ENCODE measurements around the gene SOX6. TPM values are rescaled to one million over a fixed set of nuclear protein-coding genes. Genes with fewer than 3 reads are reported as not detected.

The SOX6 gene
- polyA plus RNA-seq, 3 donors, result not detected

DNA sequence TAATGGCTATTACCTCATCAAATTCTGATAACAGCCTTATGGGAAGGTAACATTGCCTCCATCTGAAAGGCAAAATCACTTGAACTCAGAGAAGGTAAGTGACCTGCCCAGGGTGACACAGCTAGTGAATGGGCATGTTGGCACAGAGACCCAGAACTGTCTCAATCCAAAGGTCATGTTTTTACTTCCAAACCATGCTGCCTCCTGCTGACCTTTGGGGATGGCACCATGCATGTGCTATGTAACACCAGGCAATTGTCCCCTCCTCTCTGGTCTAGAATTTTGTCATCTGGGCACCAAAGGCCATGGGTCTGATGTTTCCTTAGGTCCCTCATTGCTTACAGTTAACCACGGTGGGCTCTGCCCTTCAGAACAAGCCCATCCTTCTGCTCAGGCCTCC lies 417.4 kb downstream of the SOX6 start:
- no peak overlapping the region for H2AFZ ChIP-seq (ENCODE audit: insufficient read depth, low read depth, low read length, poor library complexity, severe bottlenecking)
- WGBS (ENCODE audit: insufficient coverage), result 73% methylated on average over 1 of the region's 1 CpG
- no peak overlapping the region for H3K4me3 ChIP-seq (replicated peaks in 1 of 3; ENCODE audit: low read depth in 2 of 3, low read length in 3 of 3)
- Mint-ChIP-seq H3K36me3 (no peaks in the 10 kb centered on the region), H3K27me3 (ENCODE audit: low read depth in 3 of 3) (peaks cover 1 to 3% (median 1%) of the 10 kb centered on the region in 3 donors), H3K9me3 (peaks cover 0 to 8% (median 2%) of the 10 kb centered on the region in 7 donors), H3K27ac (no peak overlapping the region), H3K4me1 (peaks cover 11% of the 10 kb centered on the region), H3K4me3 (no peak overlapping the region)
- intact Hi-C loops (cut with micrococcal nuclease), result no loop called here
- H4K20me1 ChIP-seq (ENCODE audit: insufficient read depth, low read length), result no peaks in the 10 kb centered on the region
- no peaks in the 10 kb centered on the region for H3K36me3 ChIP-seq (replicated peaks in 1 of 2; ENCODE audit: control insufficient read depth in 1 of 2, insufficient read depth in 2 of 2, low read length in 2 of 2)
- peaks cover 0 to 6% of the 10 kb centered on the region in 2 donors for H3K4me1 ChIP-seq (ENCODE audit: control insufficient read depth in 1 of 2, insufficient read depth in 2 of 2, low read length in 2 of 2)
- H3K4me2 ChIP-seq (replicated peaks; ENCODE audit: extremely low read depth, low read length, poor library complexity, severe bottlenecking), result no peak overlapping the region
- DNase-seq, result no peak
- H3K79me2 ChIP-seq (ENCODE audit: insufficient read depth, low read length), result no peaks in the 10 kb centered on the region
- H3K27ac ChIP-seq (ENCODE audit: low read depth in 1 of 2, low read length in 2 of 2), result no peak overlapping the region
- no peaks in the 10 kb centered on the region for H3K9me3 ChIP-seq (replicated peaks in 1 of 2; ENCODE audit: control insufficient read depth in 1 of 2, insufficient read depth in 1 of 2, low read length in 2 of 2)
- H3K27me3 ChIP-seq (ENCODE audit: control insufficient read depth in 2 of 2, insufficient read depth in 2 of 2, low read length in 2 of 2), result no peaks in the 10 kb centered on the region
- H3K9ac ChIP-seq (ENCODE audit: insufficient read depth, low read length, poor library complexity, severe bottlenecking), result no peak overlapping the region
- TF ChIP-seq, protein P1, sequence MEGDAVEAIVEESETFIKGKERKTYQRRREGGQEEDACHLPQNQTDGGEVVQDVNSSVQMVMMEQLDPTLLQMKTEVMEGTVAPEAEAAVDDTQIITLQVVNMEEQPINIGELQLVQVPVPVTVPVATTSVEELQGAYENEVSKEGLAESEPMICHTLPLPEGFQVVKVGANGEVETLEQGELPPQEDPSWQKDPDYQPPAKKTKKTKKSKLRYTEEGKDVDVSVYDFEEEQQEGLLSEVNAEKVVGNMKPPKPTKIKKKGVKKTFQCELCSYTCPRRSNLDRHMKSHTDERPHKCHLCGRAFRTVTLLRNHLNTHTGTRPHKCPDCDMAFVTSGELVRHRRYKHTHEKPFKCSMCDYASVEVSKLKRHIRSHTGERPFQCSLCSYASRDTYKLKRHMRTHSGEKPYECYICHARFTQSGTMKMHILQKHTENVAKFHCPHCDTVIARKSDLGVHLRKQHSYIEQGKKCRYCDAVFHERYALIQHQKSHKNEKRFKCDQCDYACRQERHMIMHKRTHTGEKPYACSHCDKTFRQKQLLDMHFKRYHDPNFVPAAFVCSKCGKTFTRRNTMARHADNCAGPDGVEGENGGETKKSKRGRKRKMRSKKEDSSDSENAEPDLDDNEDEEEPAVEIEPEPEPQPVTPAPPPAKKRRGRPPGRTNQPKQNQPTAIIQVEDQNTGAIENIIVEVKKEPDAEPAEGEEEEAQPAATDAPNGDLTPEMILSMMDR (IDR thresholded peaks at IDR 0.05), result no peak

DNA sequence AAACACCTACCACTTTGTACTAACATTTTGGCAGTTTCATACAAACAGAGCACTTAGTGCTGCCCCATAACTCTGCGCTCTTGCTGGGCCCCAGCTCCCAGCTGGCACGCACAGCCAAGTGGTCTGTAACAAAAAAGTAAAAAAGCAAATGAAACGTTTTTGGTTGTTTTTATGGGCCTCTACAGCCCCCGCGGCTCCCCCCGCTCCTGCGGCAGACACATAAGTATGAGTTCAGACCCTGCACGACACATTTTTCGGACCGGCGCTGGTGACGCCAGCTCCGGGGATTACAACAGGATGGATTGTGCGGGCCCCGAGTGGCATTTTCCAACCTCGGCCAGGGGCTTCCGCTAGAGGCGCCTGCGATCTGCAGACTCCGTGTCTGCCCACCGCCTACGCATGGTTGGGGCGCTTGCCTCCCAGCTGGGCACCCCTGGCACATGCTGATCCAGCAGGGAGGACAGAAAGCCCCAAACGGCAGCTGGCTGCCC lies 418.2 kb downstream of the SOX6 start:
- Histone ChIP-seq H3K36me3 (replicated peaks in 1 of 2; ENCODE audit: control insufficient read depth in 1 of 2, insufficient read depth in 2 of 2, low read length in 2 of 2) (no peaks in the 10 kb centered on the region), H3K9me3 (replicated peaks in 1 of 2; ENCODE audit: control insufficient read depth in 1 of 2, insufficient read depth in 1 of 2, low read length in 2 of 2) (no peaks in the 10 kb centered on the region), H3K4me1 (ENCODE audit: control insufficient read depth in 1 of 2, insufficient read depth in 2 of 2, low read length in 2 of 2) (peaks cover 0 to 6% of the 10 kb centered on the region in 2 donors), H3K4me3 (replicated peaks in 1 of 3; ENCODE audit: low read depth in 2 of 3, low read length in 3 of 3) (no peak overlapping the region), H3K27ac (ENCODE audit: low read depth in 1 of 2, low read length in 2 of 2) (no peak overlapping the region), H3K4me2 (replicated peaks; ENCODE audit: extremely low read depth, low read length, poor library complexity, severe bottlenecking) (no peak overlapping the region), H4K20me1 (ENCODE audit: insufficient read depth, low read length) (no peaks in the 10 kb centered on the region), H3K9ac (ENCODE audit: insufficient read depth, low read length, poor library complexity, severe bottlenecking) (no peak overlapping the region), H2AFZ (ENCODE audit: insufficient read depth, low read depth, low read length, poor library complexity, severe bottlenecking) (no peak overlapping the region), H3K27me3 (ENCODE audit: control insufficient read depth in 2 of 2, insufficient read depth in 2 of 2, low read length in 2 of 2) (no peaks in the 10 kb centered on the region), H3K79me2 (ENCODE audit: insufficient read depth, low read length) (no peaks in the 10 kb centered on the region)
- Mint-ChIP-seq H3K27me3 (ENCODE audit: low read depth in 3 of 3) (peaks cover 0 to 3% (median 1%) of the 10 kb centered on the region in 3 donors), H3K4me3 (no peak overlapping the region), H3K9me3 (peaks cover 0 to 8% (median 2%) of the 10 kb centered on the region in 7 donors), H3K36me3 (no peaks in the 10 kb centered on the region), H3K4me1 (peaks cover 15% of the 10 kb centered on the region), H3K27ac (peak overlapping the region in 1 of 7 donors; percentile 72)
- no peak for DNase-seq
- intact Hi-C loops (cut with micrococcal nuclease), result no loop called here
- TF ChIP-seq, protein P1 (IDR thresholded peaks at IDR 0.05), result no peak
- 96% methylated on average over 21 of the region's 24 CpGs for WGBS (ENCODE audit: insufficient coverage)
